Esophagus (tissue), 2 donors: Measurements from ENCODE around the gene BLCAP. TPM values are rescaled to one million over a fixed set of nuclear protein-coding genes. Genes with fewer than 3 reads are reported as not detected.
"Not testable (repeated sequence)": the region's sequence is repeated elsewhere in the genome, so short reads cannot be mapped to it uniquely, and the experiment has no call there.

Experiments
- H3K27ac ChIP-seq, 2 donors: one replicate each; pipeline ENCODE4 v1.5.1; 2013; ENCODE audit warnings: low read depth in 2 of 2, mild to moderate bottlenecking in 2 of 2, inconsistent platforms in 1 of 2, low read length in 1 of 2, moderate library complexity in 1 of 2
- H3K27me3 ChIP-seq, 2 donors: one replicate each; pipeline ENCODE4 v1.6.1; 2013; ENCODE audit warnings: low read length in 2 of 2, control low read depth in 1 of 2, mild to moderate bottlenecking in 1 of 2; ENCODE audit not compliant: insufficient read depth in 2 of 2, control insufficient read depth in 1 of 2
- H3K36me3 ChIP-seq, 2 donors: one replicate each; pipeline ENCODE4 v1.6.1; 2013; ENCODE audit warnings: low read length in 1 of 2; ENCODE audit not compliant: control insufficient read depth in 2 of 2, insufficient read depth in 2 of 2
- H3K4me1 ChIP-seq, 2 donors: one replicate each; pipeline ENCODE4 v1.6.1; 2013; ENCODE audit warnings: low read length in 1 of 2; ENCODE audit not compliant: control insufficient read depth in 2 of 2, insufficient read depth in 2 of 2
- H3K4me3 ChIP-seq, 2 donors: one replicate each; pipeline ENCODE4 v1.5.1; 2013; ENCODE audit warnings: low read length in 2 of 2, mild to moderate bottlenecking in 2 of 2, low read depth in 1 of 2, moderate library complexity in 1 of 2
- H3K9me3 ChIP-seq, 2 donors: one replicate each; pipeline ENCODE4 v1.6.1; 2013; ENCODE audit warnings: mild to moderate bottlenecking in 2 of 2, low read depth in 1 of 2, low read length in 1 of 2, moderate library complexity in 1 of 2; ENCODE audit not compliant: control insufficient read depth in 2 of 2, insufficient read depth in 1 of 2
- WGBS, 2 donors: extraction: QIAGEN DNeasy Blood & Tissue Kit; methylation state at CpG; one replicate each; pipeline ENCODE4 v1.1.7; 2013; 5-methylcytosine and 5-hydroxymethylcytosine counted together
- polyA plus RNA-seq, 2 donors: library from polyadenylated mRNA; stranded (reverse); fragments of 200-250 nt; gene quantifications; one replicate each; pipeline ENCODE4 v1.2.3, GENCODE V29; 2013
- donor health status: healthy with polysubstance abuse.
- donor health status: Bipolar disorder and iron deficiency.

BLCAP gene
- polyA plus RNA-seq, 2 donors, result 45.7 to 80.2 TPM

DNA sequence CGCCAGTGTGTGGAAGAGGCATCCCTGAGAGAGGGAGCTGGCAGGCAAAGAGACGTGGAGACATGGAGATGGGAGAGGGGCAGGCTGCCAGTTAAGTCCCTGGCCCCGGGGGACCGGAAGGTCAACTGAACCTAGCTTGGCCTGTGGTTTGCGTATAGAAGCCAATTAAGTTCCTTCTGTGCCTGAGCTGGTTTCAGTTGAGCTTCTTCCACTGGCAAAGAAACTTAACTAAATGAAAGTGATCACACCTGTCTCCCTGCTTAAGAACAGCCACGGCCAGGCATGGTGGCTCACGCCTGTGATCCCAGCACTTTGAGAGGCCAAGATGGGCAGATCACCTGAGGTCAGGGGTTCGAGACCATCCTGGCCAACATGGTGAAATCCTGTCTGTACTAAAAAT lies 33.4 kb downstream of the BLCAP start:
- H3K27me3 ChIP-seq, result no peaks in the 10 kb centered on the region
- 68 to 93% methylated on average over 8 of the region's 8 CpGs for WGBS, 2 donors
- H3K9me3 ChIP-seq, result no peaks in the 10 kb centered on the region
- no peaks in the 10 kb centered on the region for H3K4me1 ChIP-seq
- H3K27ac ChIP-seq, result no peak overlapping the region
- H3K36me3 ChIP-seq, result peaks cover 0 to 2% of the 10 kb centered on the region in 2 donors
- no peak overlapping the region for H3K4me3 ChIP-seq

DNA sequence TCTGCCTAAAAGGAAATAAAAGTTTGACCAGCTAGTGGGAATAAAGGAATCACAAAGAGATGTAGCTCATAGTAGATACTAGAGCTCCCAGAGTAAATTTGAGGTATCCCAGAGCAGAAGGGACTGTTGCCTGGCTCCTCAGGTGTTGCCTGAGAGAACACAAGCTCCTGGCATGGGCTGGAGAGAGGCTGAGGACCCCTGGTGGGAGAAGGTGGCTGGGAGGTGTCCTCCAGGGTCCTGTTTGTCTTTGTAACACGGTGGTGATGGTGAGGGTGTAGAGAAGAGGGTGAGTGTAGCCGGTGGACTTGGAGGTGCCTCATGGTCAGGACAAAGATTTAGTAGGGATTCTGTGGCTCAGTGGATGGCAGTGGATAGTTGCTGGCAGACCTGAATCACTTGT lies 34.7 kb downstream of the BLCAP start:
- H3K27me3 ChIP-seq, result no peaks in the 10 kb centered on the region
- no peaks in the 10 kb centered on the region for H3K4me1 ChIP-seq
- no peaks in the 10 kb centered on the region for H3K9me3 ChIP-seq
- no peak overlapping the region for H3K27ac ChIP-seq
- H3K4me3 ChIP-seq, result no peak overlapping the region
- 70 to 89% methylated on average over 2 of the region's 2 CpGs for WGBS, 2 donors
- peaks cover 0 to 2% of the 10 kb centered on the region in 2 donors for H3K36me3 ChIP-seq

DNA sequence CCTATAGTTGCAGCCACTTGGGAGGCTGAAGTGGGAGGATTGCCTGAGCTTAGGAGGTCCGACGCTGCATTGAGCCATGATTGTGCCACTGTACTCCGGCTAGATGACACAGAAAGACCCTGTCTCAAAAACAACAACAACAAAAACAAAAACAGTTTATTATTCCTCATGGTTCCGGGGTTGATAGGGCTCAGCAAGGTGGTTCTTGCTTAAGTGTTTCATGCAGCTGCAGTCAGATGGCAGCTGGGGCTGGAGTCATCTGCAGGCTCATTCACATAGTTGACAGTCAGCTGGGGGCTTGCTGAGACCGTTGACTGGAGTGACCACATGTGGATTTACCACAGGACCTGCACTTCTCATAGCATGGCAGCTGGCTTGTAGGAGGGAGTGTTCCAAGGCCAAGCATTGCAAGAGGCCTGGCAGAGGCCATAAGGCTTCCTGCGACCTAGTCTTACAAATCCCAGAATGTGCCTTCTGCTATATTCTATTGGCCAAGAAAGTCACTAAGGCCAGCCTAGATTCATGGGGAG lies 35.5 kb downstream of the BLCAP start:
- Histone ChIP-seq H3K27ac (no peak overlapping the region), H3K4me1 (no peaks in the 10 kb centered on the region), H3K36me3 (peaks cover 0 to 2% of the 10 kb centered on the region in 2 donors), H3K27me3 (no peaks in the 10 kb centered on the region), H3K9me3 (no peaks in the 10 kb centered on the region), H3K4me3 (no peak overlapping the region)
- 90 to 94% methylated on average over 6 of the region's 6 CpGs for WGBS, 2 donors

DNA sequence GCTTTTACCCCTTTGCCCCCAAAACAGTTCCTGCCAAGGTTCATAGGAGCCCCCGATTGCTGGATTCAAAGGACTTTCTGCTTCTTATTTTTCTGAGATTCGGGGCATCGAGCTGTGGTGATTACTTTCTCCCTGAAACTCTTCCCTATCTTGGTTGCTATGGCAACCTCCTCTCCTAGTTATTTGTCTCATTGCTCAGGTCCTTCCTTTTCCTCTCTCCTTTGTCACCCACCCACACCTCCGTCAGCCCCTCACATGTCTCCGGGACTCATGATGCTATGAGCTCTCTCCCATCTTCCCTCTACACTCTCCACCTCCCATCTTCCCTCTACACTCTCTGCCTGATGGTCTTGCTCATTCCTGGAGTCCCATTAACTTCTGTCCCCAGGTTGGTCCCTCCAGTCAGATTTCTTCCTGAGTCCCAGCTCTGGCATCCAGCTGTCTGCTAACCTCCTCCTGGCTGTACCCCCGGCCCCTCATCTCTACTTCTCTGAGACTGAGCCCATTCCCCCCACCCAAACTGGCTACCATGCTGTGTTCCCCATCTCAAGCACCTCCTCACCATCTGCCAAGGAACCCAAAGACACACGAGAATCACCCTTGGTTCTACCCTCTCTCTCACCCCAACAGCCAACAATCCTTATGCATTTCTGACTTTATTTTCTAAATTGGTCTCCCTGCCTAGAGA lies 36.9 kb downstream of the BLCAP start:
- H3K27me3 ChIP-seq, result no peaks in the 10 kb centered on the region
- 77 to 83% methylated on average over 7 of the region's 7 CpGs for WGBS, 2 donors

DNA sequence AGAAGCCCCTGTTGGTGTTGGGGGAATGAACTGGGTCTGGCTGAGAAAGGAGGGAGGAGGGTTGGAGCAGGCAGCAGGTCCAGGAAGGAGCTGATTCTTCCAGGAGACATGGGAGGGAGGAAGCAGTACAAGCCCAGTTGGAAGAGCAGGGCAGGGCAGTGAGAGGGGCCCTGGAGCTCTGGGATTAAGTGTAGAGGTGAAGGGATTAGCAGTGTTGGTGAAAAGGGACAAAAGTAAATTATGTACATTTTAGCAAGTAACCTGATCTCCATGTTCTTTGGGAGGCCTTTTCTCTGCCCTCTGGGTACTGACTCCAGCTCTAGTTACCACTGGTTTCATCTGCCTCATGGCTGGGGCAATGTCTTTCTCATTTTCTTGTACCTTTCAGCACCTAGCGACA lies 41.5 kb downstream of the BLCAP start:
- not testable (repeated sequence) for H3K4me3 ChIP-seq, H3K4me1 ChIP-seq, H3K9me3 ChIP-seq, H3K27ac ChIP-seq, H3K36me3 ChIP-seq, H3K27me3 ChIP-seq
- WGBS, 2 donors, result 86 to 91% methylated on average over 1 of the region's 1 CpG

More for the DNA sequence above, 36.9 kb downstream of the BLCAP start:
- no peak overlapping the region for H3K4me3 ChIP-seq
- no peak overlapping the region for H3K27ac ChIP-seq
- peaks cover 0 to 2% of the 10 kb centered on the region in 2 donors for H3K36me3 ChIP-seq
- H3K9me3 ChIP-seq, result no peaks in the 10 kb centered on the region
- no peaks in the 10 kb centered on the region for H3K4me1 ChIP-seq

DNA sequence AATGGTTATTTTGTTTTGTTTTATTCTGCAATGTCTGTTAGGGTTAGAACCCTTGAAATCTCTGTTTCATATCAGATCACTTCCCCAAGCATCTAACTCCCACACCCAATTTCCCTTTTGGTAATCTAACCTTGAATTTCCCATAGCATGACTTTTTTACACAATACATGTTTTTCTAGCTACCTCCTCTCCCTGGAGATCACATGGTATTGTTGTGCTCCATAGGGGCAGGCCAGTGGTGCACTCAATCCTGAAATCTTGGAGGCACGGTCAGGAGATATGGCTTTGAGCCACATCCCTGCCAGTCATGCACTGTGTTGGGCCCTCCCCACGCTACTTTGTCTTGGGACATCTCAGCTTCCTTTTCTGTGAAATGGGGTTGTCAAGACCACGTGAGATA lies 43.3 kb downstream of the BLCAP start:
- Histone ChIP-seq H3K9me3 (no peaks in the 10 kb centered on the region), H3K4me1 (no peaks in the 10 kb centered on the region), H3K27me3 (no peaks in the 10 kb centered on the region), H3K36me3 (no peaks in the 10 kb centered on the region), H3K4me3 (no peak overlapping the region), H3K27ac (no peak overlapping the region)
- WGBS, 2 donors, result 58 to 64% methylated on average over 3 of the region's 3 CpGs

DNA sequence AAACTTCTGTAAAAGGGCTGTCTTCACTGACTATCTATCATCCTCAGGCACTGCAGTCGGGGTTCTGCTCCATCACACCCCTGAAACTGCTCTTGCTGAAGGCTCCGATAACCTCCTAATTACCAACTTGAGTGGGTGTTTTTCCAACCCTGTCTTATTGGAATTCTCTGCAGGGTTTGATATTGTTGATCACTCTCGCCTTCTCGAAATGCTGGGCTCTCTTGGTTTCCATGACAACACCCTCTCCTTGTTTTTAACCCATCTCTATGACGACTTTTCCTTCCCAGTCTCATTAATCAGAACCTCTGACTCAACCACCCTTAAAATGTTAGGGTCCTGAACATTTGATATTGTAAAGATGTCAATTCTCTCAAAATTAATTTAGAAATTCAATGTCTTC lies 46.1 kb downstream of the BLCAP start:
- 83 to 84% methylated on average over 5 of the region's 5 CpGs for WGBS, 2 donors
- Histone ChIP-seq H3K36me3 (no peaks in the 10 kb centered on the region), H3K4me3 (no peak overlapping the region), H3K27me3 (no peaks in the 10 kb centered on the region), H3K27ac (no peak overlapping the region), H3K4me1 (no peaks in the 10 kb centered on the region), H3K9me3 (no peaks in the 10 kb centered on the region)

DNA sequence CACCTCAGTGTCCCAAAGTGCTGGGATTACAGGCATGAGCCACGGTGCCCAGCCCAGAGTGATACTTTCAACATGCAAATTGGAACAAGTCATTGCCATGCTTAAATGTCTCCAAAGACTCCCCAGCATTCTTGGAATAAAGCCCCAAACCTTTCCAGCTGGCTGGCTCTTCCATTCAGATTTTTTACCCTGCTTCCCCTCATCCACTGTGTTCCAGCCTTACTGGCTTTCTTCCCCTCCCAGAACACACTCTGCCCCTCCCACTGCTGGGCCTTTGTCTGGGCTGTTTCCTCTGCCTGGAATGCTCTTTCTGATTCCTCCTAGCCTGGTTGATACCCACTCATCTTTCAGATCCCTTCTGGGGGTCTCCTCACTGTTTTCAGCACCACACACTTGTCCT lies 46.8 kb downstream of the BLCAP start:
- 40 to 57% methylated on average over 1 of the region's 1 CpG for WGBS, 2 donors
- H3K36me3 ChIP-seq, result no peaks in the 10 kb centered on the region
- H3K27me3 ChIP-seq, result no peaks in the 10 kb centered on the region
- H3K9me3 ChIP-seq, result no peaks in the 10 kb centered on the region
- H3K4me3 ChIP-seq, result no peak overlapping the region
- H3K4me1 ChIP-seq, result peaks cover 0 to 3% of the 10 kb centered on the region in 2 donors
- no peak overlapping the region for H3K27ac ChIP-seq

DNA sequence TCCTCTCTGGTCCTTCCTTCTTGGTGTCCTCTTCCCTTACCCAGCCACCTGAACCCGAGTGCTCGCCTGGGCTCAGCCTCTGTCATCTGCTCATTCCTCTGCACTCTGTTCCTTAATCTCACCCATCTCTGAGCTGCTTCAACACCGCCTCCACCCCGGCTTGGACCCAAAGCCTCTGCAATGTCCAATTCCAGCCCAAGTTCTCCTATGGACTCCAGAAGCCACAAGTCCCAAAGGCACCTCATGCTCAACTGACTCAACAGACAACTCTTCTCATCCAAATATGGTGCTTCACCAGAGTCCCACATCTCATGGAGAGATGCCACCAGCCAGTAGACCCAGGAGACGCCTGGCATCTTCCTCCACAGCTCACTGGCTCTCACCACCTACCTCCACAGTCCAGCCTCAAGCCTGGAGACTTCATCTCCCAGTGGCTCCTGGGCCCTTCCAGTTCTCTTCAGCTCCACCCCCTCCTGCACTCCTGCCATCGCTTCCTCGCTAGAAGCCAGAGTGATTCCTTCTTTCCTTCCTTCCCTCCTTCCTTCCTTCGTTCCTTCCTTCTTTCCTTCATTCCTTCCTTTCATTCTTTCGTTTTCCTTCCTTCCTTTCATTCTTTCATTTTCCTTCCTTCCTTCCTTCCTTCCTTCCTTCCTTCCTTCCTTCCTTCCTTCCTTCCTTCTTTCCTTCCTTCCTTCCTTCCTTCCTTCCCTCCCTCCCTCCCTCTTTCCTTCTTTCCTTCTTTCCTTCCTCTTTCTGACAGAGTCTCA lies 47.6 kb downstream of the BLCAP start:
- no peaks in the 10 kb centered on the region for H3K27me3 ChIP-seq
- H3K9me3 ChIP-seq, result no peaks in the 10 kb centered on the region
- H3K27ac ChIP-seq, result no peak overlapping the region
- H3K4me1 ChIP-seq, result peaks cover 0 to 3% of the 10 kb centered on the region in 2 donors
- 90 to 91% methylated on average over 9 of the region's 9 CpGs for WGBS, 2 donors
- H3K4me3 ChIP-seq, result no peak overlapping the region
- H3K36me3 ChIP-seq, result no peaks in the 10 kb centered on the region
